Mucosa of rectum (tissue), 2 donors: ENCODE data around the gene PKP2.

ENCODE experiments used
- H3K27ac ChIP-seq, 2 donors: one replicate each; pipeline ENCODE4 v1.7.0; 2013; ENCODE audit warnings: inconsistent platforms in 2 of 2, low read depth in 2 of 2, low read length in 2 of 2
- H3K27me3 ChIP-seq, 2 donors: one replicate each; pipeline ENCODE4 v1.7.0; 2013; ENCODE audit warnings: low read length in 2 of 2; ENCODE audit not compliant: control insufficient read depth in 2 of 2, insufficient read depth in 2 of 2
- H3K36me3 ChIP-seq, 2 donors: one replicate each; pipeline ENCODE4 v1.7.0; 2013; ENCODE audit warnings: low read length in 2 of 2; ENCODE audit not compliant: control insufficient read depth in 2 of 2, insufficient read depth in 2 of 2
- H3K4me1 ChIP-seq, 2 donors: one replicate each; pipeline ENCODE4 v1.7.0; 2013; ENCODE audit warnings: low read length in 2 of 2, mild to moderate bottlenecking in 1 of 2; ENCODE audit not compliant: control insufficient read depth in 2 of 2, insufficient read depth in 2 of 2
- H3K4me3 ChIP-seq, 2 donors: one replicate each; pipeline ENCODE4 v1.7.0; 2013; ENCODE audit warnings: low read length in 2 of 2
- H3K9ac ChIP-seq, 2 donors: one replicate each; pipeline ENCODE4 v1.7.0; 2013; ENCODE audit warnings: low read length in 2 of 2, low read depth in 1 of 2, mild to moderate bottlenecking in 1 of 2
- H3K9me3 ChIP-seq, 2 donors: one replicate each; pipeline ENCODE4 v1.7.0; 2013; ENCODE audit warnings: low read length in 2 of 2; ENCODE audit not compliant: control insufficient read depth in 2 of 2
- donor health status: healthy.
- donor health status: Normal muscosa, but diverticular disease.

Gene PKP2

GRCh38 chr12:32770141-32770540, 126.4 kb downstream of the PKP2 start:
- Histone ChIP-seq H3K4me1 (peaks cover 12 to 33% of the 10 kb centered on the region in 2 donors), H3K27me3 (no peaks in the 10 kb centered on the region), H3K9ac (no peak overlapping the region), H3K27ac (no peak overlapping the region), H3K4me3 (no peak overlapping the region), H3K36me3 (no peaks in the 10 kb centered on the region), H3K9me3 (no peaks in the 10 kb centered on the region)

- Histone ChIP-seq H3K36me3 (no peaks in the 10 kb centered on the region), H3K4me1 (peaks cover 12 to 30% of the 10 kb centered on the region in 2 donors), H3K9me3 (no peaks in the 10 kb centered on the region), H3K9ac (no peak overlapping the region), H3K27ac (no peak overlapping the region), H3K4me3 (no peak overlapping the region), H3K27me3 (no peaks in the 10 kb centered on the region)
Measured at GRCh38 chr12:32768518-32768917, 128.1 kb downstream of the PKP2 start.

- Histone ChIP-seq H3K27ac (no peak overlapping the region), H3K36me3 (no peaks in the 10 kb centered on the region), H3K4me3 (no peak overlapping the region), H3K9me3 (no peaks in the 10 kb centered on the region), H3K9ac (no peak overlapping the region), H3K4me1 (peaks cover 0 to 14% of the 10 kb centered on the region in 2 donors), H3K27me3 (no peaks in the 10 kb centered on the region)
Measured at GRCh38 chr12:32765906-32766305, 130.7 kb downstream of the PKP2 start.

GRCh38 chr12:32761716-32762115, 134.9 kb downstream of the PKP2 start:
- no peak overlapping the region for H3K9ac ChIP-seq
- H3K9me3 ChIP-seq = no peaks in the 10 kb centered on the region
- no peak overlapping the region for H3K4me3 ChIP-seq
- no peaks in the 10 kb centered on the region for H3K4me1 ChIP-seq
- no peaks in the 10 kb centered on the region for H3K27me3 ChIP-seq
- no peak overlapping the region for H3K27ac ChIP-seq
- no peaks in the 10 kb centered on the region for H3K36me3 ChIP-seq

GRCh38 chr12:32757157-32757556, 139.4 kb downstream of the PKP2 start:
- Histone ChIP-seq H3K4me3 (no peak overlapping the region), H3K9ac (no peak overlapping the region), H3K27ac (no peak overlapping the region), H3K27me3 (no peaks in the 10 kb centered on the region), H3K36me3 (peaks cover 0 to 6% of the 10 kb centered on the region in 2 donors), H3K4me1 (peaks cover 4 to 15% of the 10 kb centered on the region in 2 donors), H3K9me3 (no peaks in the 10 kb centered on the region)

- peak overlapping the region in 1 of 2 donors; percentile 96 for H3K27ac ChIP-seq
- H3K4me1 ChIP-seq = peaks cover 4 to 15% of the 10 kb centered on the region in 2 donors
- peak overlapping the region; percentile 86 to 99 for H3K4me3 ChIP-seq
Measured at GRCh38 chr12:32756476-32757066, 140.0 kb downstream of the PKP2 start.

GRCh38 chr12:32755654-32756475, 140.7 kb downstream of the PKP2 start, which contains the start of gene YARS2:
Gene YARS2 (minus strand): TSS chr12:32755897. CDS start chr12:32755874, 23 bp downstream.
- peak within 1 kb of the TSS; percentile 70 to 96 for H3K9ac ChIP-seq
- H3K27ac ChIP-seq = peak within 1 kb of the TSS; percentile 88 to 96
- peaks cover 9 to 17% of the 10 kb centered on the region in 2 donors for H3K36me3 ChIP-seq
- H3K4me3 ChIP-seq = peak within 1 kb of the TSS; percentile 86 to 99
- peaks cover 4 to 15% of the 10 kb centered on the region in 2 donors for H3K4me1 ChIP-seq
- no peaks in the 10 kb centered on the region for H3K9me3 ChIP-seq
- H3K27me3 ChIP-seq = no peaks in the 10 kb centered on the region

More at GRCh38 chr12:32756476-32757066, 140.0 kb downstream of the PKP2 start:
- Histone ChIP-seq H3K9me3 (no peaks in the 10 kb centered on the region), H3K27me3 (no peaks in the 10 kb centered on the region), H3K9ac (peak overlapping the region in 1 of 2 donors; percentile 96), H3K36me3 (peaks cover 4 to 11% of the 10 kb centered on the region in 2 donors)

GRCh38 chr12:32755051-32755653, 141.4 kb downstream of the PKP2 start:
- H3K9ac ChIP-seq = peak overlapping the region; percentile 70 to 96
- H3K4me1 ChIP-seq = peaks cover 4 to 15% of the 10 kb centered on the region in 2 donors
- H3K27ac ChIP-seq = peak overlapping the region; percentile 88 to 96
- no peaks in the 10 kb centered on the region for H3K9me3 ChIP-seq
- H3K4me3 ChIP-seq = peak overlapping the region; percentile 86 to 99
- no peaks in the 10 kb centered on the region for H3K27me3 ChIP-seq
- H3K36me3 ChIP-seq = peaks cover 15 to 24% of the 10 kb centered on the region in 2 donors

- peaks cover 25 to 32% of the 10 kb centered on the region in 2 donors for H3K36me3 ChIP-seq
- no peaks in the 10 kb centered on the region for H3K9me3 ChIP-seq
- H3K27ac ChIP-seq = no peak overlapping the region
- H3K4me1 ChIP-seq = peaks cover 4 to 15% of the 10 kb centered on the region in 2 donors
- no peaks in the 10 kb centered on the region for H3K27me3 ChIP-seq
- no peak overlapping the region for H3K9ac ChIP-seq
- H3K4me3 ChIP-seq = peak overlapping the region; percentile 31 to 99
Measured at GRCh38 chr12:32754111-32754510, 142.5 kb downstream of the PKP2 start.

GRCh38 chr12:32753605-32754004, 143.0 kb downstream of the PKP2 start:
- Histone ChIP-seq H3K27ac (no peak overlapping the region), H3K9me3 (no peaks in the 10 kb centered on the region), H3K4me3 (peak overlapping the region; percentile 31 to 99), H3K36me3 (peaks cover 28 to 37% of the 10 kb centered on the region in 2 donors), H3K27me3 (no peaks in the 10 kb centered on the region), H3K9ac (no peak overlapping the region), H3K4me1 (peaks cover 4 to 15% of the 10 kb centered on the region in 2 donors)
